Measurements from ENCODE around the gene SUCO. TPM values are rescaled to one million over a fixed set of nuclear protein-coding genes. Genes with fewer than 3 reads are reported as not detected.

The SUCO gene
- total RNA-seq, 1 experiment from 2014 or later = 22.6 TPM

DNA sequence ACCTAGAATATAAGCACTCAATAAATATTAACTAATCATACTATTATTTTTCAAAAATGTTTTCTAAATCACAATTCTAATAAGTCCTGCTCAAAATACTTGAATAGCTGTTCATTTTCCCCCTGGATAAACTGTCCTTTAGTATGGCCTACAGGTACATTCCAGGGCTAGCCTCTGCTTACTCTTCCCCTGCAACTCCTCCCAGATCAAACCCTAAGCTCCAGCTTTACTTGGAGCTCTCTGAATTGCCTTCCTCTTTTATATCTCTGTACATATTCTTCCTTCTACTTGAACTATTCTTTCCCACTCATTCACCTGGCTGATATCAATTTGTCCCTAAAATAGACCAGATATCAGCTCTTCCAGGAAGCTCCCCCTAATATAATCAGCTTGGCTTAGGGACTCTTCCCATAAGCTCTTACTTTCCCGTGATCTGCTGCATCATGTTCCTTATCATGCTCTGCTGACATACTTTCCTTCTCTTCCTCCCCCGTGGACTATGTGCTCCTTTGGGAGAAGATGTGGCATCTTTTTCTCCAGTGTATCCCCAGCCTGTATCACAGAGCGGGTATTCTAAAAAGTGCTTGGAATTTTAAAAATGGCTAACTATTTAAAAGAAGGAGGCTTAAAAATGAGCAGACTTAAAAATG is 46.0 kb upstream of the SUCO start:
- Histone ChIP-seq H3K9me2 (ENCODE audit: insufficient read depth) (no peaks in the 10 kb centered on the region), H3K36me3 (ENCODE audit: control insufficient read depth in 1 of 2, insufficient read depth in 2 of 2, low read length in 2 of 2) (no peaks in the 10 kb centered on the region), H3K4me2 (ENCODE audit: low read length) (no peak overlapping the region), H3K27ac (ENCODE audit: low read depth, low read length) (no peak overlapping the region), H3K9me3 (ENCODE audit: control insufficient read depth in 1 of 2, insufficient read depth in 1 of 2, low read depth in 1 of 2, low read length in 2 of 2) (no peaks in the 10 kb centered on the region), H3K4me3 (replicated peaks in 1 of 2; ENCODE audit: low read depth in 1 of 2, low read length in 2 of 2) (no peak overlapping the region), H3K27me3 (ENCODE audit: insufficient read depth, low read length) (no peaks in the 10 kb centered on the region), H2AFZ (ENCODE audit: low read depth, low read length, poor library complexity, severe bottlenecking) (no peak overlapping the region), H3K4me1 (ENCODE audit: control insufficient read depth in 1 of 2, insufficient read depth in 2 of 2, low read length in 2 of 2) (peaks cover 5 to 13% of the 10 kb centered on the region in 2 experiments; a peak in 3 of 4 replicates), H3K79me2 (ENCODE audit: insufficient read depth, low read length) (no peaks in the 10 kb centered on the region), H4K20me1 (ENCODE audit: insufficient read depth) (no peaks in the 10 kb centered on the region), H3K9ac (ENCODE audit: low read length) (no peak overlapping the region)
- ATAC-seq (no peak), DNase-seq (ENCODE audit: low read depth, low spot score) (no peak)
- ChIA-PET POLR2A (no interaction called here), RAD21 (ENCODE audit: low non-redundant PET in 1 of 2, low total read pairs in 2 of 2, uncharacterized antibody in 2 of 2, unreplicated experiment in 2 of 2) (no interaction called here), CTCF (no interaction called here)
- intact Hi-C loops (cut with micrococcal nuclease) = no loop called here
- no TSS peak for BruUV-seq (replicated peaks)
- TF ChIP-seq FOSL1 (IDR thresholded peaks at IDR 0.05; ENCODE audit: low read depth) (no peak), POLR2AphosphoS5 (IDR thresholded peaks at IDR 0.05; ENCODE audit: low read depth, low read length) (no peak)

GRCh38 chr1:172487550-172487949 is 45.4 kb upstream of the SUCO start:
- Histone ChIP-seq H3K27me3 (ENCODE audit: insufficient read depth, low read length) (no peaks in the 10 kb centered on the region), H3K79me2 (ENCODE audit: insufficient read depth, low read length) (no peaks in the 10 kb centered on the region), H4K20me1 (ENCODE audit: insufficient read depth) (no peaks in the 10 kb centered on the region), H3K27ac (ENCODE audit: low read depth, low read length) (no peak overlapping the region), H3K36me3 (ENCODE audit: control insufficient read depth in 1 of 2, insufficient read depth in 2 of 2, low read length in 2 of 2) (no peaks in the 10 kb centered on the region), H3K4me1 (ENCODE audit: control insufficient read depth in 1 of 2, insufficient read depth in 2 of 2, low read length in 2 of 2) (peaks cover 5 to 13% of the 10 kb centered on the region in 2 experiments; a peak in 3 of 4 replicates), H3K9me3 (ENCODE audit: control insufficient read depth in 1 of 2, insufficient read depth in 1 of 2, low read depth in 1 of 2, low read length in 2 of 2) (no peaks in the 10 kb centered on the region), H3K9me2 (ENCODE audit: insufficient read depth) (no peaks in the 10 kb centered on the region), H3K4me3 (replicated peaks in 1 of 2; ENCODE audit: low read depth in 1 of 2, low read length in 2 of 2) (no peak overlapping the region), H2AFZ (ENCODE audit: low read depth, low read length, poor library complexity, severe bottlenecking) (no peak overlapping the region), H3K9ac (ENCODE audit: low read length) (no peak overlapping the region), H3K4me2 (ENCODE audit: low read length) (no peak overlapping the region)
- DNase-seq (ENCODE audit: low read depth, low spot score) (no peak), ATAC-seq (no peak)
- BruUV-seq (replicated peaks) = no TSS peak
- intact Hi-C loops (cut with micrococcal nuclease) = no loop called here
- CTCF ChIA-PET = no interaction called here
- TF ChIP-seq POLR2A (IDR thresholded peaks at IDR 0.05; ENCODE audit: borderline replicate concordance, extremely low read depth, insufficient read depth, insufficient read length) (no peak), SRF (IDR thresholded peaks at IDR 0.05; ENCODE audit: low read depth) (no peak), ELF1 (IDR thresholded peaks at IDR 0.05; ENCODE audit: borderline replicate concordance, low read depth) (no peak)
- TF ChIP-seq, protein P1, sequence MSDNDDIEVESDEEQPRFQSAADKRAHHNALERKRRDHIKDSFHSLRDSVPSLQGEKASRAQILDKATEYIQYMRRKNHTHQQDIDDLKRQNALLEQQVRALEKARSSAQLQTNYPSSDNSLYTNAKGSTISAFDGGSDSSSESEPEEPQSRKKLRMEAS (IDR thresholded peaks at IDR 0.05) = no peak
- RAD21 ChIA-PET (ENCODE audit: low non-redundant PET in 1 of 2, low total read pairs in 2 of 2, uncharacterized antibody in 2 of 2, unreplicated experiment in 2 of 2) = no interaction called here
- POLR2A ChIA-PET = no interaction called here

Measured in HCT116 (cell line).